GM18507 (cell line): ENCODE results near the gene TAPBPL.
A peak's percentile ranks its signal among the peaks of the same experiment; 100 is the strongest.

ENCODE experiments used
- DNase-seq: peaks from one replicate; pipeline ENCODE4 v3.0.0; 2011; ENCODE audit warnings: low read depth; ENCODE audit not compliant: insufficient read length; ENCODE audit errors: extremely low spot score
- FAIRE-seq: peaks from 2 replicates; lab custom pipeline; 2011; peaks lifted over from hg19 to GRCh38; lab: Jason Lieb, UNC

The TAPBPL gene

DNA sequence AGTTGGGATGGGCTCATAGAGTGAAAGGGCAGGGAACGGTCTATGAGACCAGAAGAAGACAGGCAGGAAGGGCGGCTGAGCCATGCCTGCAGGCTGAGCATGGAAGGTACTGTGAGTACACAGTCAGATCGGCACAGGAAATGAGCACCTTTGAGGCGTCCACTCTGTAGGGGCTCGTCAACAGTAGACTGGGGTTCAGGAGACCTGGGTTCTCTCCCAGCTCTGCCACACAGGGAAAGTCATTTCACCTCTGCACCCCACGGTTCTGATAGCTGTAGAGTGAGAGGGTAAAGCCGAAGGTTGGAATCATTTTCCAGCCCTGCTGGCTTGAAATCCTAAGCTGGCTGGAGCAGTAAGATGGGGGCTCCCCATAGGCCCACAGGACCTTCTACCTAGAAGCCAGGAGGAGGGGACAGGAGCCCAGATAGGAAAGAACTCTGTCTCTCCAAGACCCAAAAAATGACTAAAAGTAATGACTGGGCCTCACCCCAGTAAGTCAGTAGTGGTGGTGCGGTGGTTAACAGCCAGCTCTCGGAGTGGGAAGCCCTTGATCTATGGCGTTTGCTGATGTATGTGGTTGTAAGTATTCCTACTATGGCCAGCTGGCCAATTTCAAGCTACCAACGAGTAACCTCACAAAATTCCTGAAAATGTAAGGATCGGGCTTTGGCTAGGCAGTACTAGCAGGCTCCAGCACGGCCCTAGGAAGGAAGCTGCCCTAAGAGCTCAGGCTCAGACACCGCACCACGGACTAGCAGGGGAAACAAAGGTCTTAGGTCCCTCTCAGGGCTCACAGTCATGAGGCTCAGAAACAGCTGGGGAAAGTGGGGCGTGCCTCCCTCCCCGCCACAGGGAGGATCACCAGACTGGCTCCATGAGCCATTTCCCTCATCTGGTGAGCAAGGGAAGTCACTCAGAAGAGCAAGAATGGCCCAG, 17.4 kb upstream of the TAPBPL start:
- DNase-seq (no peak), FAIRE-seq (no peak)

DNA sequence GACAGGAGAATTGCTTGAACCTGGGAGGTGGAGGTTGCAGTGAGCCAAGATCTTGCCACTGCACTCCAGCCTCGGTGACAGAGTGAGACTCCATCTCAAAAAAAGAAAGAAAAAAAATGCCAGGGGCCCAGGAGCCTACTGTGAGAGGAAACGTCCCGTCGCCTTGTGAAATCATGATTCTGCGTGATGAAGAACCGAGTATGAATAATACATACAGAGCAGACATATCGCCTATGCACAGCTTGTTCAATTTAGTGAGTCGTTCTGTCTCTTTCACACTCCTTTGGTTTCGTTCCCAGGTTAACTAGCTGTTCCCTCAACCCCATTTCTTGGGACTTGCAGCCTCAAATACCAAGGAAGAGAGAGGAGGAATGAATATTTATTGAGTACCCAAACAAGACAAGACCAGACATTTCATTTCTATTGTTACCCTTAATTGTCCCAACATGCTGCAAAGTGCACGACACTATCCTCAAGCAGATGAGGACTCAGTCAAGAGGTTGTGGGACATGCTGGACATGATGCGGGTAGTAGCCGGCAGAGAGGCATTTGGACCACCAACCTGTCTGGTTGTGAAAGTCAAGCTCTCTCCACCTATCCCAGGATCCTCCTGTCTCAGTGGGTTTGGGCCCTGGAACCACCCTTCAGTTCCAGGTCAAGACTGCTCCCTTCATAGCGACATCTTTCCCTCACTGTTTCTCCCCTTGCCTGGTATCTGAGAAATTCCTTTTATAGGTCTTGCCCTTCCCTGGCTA, 15.7 kb upstream of the TAPBPL start:
- DNase-seq, result no peak
- no peak for FAIRE-seq

DNA sequence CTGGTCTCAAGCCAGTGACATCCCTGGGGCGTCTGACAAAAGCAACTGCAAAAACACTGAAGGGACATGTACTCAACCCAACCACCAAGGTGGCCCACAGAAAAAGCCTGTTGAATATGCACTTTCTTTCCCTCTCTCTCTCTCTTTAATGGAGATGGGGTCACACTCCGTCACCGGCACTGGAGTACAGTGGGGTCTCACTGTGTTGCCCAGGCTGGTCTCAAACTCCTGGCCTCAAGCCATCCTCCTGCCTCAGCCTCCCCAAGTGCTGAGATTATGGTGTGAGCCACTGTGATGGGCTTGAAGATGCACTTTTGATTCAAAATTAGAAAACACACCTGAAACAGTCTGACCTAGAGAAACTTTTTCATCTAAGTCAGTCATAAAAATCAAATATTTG, 14.3 kb upstream of the TAPBPL start:
- FAIRE-seq (no peak), DNase-seq (no peak)

DNA sequence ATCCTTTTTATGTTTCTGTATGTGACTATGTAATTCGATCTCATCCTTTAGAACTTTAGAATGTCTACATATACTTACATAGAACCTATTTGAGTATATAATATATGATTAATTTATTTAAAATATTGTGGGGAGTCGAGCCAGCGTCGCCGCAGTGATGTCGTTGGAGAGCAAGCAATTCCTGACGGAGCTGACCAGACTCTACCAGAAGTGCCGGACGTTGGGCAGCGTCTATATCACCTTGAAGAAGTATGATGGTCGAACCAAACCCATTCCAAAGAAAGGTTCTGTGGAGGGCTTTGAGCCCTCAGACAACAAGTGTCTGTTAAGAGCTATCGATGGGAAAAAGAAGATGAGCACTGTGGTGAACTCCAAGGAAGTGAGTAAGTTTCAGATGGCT, 13.5 kb upstream of the TAPBPL start:
- no peak for FAIRE-seq
- DNase-seq, result no peak

GRCh38 chr12:6440391-6440790, 11.5 kb upstream of the TAPBPL start:
- DNase-seq, result no peak
- no peak for FAIRE-seq

DNA sequence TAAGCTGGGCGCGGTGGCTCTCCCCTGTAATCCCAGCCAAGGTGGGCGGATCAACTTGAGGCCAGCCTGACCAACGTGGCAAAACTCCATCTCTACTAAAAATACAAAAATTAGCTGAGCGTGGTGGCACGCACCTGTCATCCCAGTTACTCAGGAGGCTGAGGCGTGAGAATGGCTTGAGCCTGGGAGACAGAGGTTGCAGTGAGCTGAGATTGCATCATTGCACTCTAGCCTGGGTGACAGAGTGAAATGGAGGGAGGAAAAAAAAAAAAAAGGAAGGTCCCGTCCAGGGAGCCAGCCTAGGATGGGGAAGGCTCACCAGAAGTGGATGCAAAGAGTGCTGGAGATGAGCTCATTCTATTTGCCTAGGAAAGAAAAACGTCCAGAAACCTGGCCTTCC, 9.0 kb upstream of the TAPBPL start:
- FAIRE-seq (no peak), DNase-seq (no peak)

DNA sequence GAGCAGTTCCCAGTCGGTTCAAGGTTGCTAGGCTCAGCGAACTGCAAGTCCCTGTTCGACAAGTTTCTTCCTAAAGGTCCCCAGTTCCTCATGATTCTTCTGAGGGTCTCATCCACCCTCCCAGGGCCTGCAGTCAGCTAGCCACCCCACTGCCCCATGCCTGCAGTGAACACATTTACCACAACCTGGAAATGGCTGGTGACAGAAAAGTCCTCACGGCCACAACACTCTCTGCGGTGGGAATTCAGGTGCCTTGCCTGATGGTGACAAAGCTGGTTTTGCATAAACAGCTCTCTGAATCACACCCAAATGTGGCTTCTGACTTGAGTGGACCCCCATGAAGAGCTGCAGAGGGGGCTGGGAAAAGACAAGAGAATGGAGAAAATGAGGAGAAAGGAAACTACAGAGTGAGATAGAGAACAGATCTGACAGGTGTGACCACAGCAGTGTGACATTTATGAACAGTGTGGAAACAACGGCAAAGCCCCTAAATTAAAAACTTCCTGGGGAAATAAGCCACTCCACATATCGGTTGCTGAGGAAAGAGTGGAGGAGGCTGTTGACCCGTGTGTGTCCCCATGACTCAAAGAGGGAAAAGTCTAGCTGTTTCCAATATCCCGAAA, 8.4 kb upstream of the TAPBPL start:
- no peak for DNase-seq
- FAIRE-seq, result peak; percentile 91

DNA sequence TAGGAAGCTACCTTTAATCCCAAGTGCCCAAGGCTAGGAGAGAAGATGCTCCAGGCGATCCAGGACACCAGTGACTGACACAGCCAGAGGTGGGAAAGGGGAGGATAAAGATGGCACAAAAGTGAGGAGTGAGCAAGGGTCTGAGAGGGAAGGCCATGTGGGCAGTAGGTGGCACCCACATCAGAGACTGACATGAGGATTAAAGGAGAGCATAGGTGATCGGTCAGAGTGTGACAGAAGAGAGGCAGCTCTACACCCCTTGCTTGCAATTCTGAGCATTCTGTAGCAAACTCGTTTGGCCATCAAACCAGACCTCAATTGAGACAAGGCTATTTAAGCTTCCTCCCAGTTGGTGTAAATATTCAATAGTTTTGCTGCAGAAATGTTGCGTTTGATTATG, 7.8 kb upstream of the TAPBPL start:
- FAIRE-seq (peak; percentile 75), DNase-seq (no peak)

DNA sequence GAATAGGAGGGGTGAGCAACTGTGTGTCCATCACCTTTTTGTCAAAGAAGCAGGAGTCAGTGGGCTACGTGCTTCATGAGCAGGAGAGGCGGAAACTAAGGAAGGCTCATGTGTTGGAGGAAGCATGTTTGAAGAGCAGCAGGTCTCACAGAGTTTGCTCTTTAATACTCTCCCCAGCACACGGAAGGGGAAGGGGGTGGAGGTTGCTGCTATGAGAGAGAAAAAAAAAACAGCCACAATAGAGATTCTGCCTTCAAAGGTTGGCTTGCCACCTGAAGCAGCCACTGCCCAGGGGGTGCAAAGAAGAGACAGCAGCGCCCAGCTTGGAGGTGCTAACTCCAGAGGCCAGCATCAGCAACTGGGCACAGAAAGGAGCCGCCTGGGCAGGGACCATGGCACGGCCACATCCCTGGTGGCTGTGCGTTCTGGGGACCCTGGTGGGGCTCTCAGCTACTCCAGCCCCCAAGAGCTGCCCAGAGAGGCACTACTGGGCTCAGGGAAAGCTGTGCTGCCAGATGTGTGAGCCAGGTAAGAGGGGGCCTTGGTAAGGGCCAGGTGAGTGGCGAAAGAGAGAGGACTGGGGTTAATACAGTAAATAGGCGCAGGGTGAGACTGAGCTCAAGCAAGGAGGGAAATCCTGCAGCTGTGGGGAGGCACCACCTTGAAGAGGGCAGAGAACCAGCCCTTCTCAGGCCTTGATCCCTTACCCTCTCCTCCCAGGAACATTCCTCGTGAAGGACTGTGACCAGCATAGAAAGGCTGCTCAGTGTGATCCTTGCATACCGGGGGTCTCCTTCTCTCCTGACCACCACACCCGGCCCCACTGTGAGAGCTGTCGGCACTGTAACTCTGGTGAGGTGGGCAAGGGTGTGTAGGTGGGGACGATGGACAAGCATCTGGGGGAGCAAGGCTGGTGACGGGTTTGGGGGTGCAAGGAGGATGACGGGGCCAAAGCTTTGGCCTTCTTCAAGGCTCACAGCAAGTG, 6.8 kb upstream of the TAPBPL start, which contains the start of gene CD27:
Gene CD27, plus strand, starts transcription at position 252 of the 985 bp plus-strand sequence. Its CDS starts 141 bp downstream, at position 393.
- FAIRE-seq (peak; percentile 83), DNase-seq (no peak)

- FAIRE-seq, result no peak
Observed at GRCh38 chr12:6450091-6450868, 1.6 kb upstream of the TAPBPL start.

DNA sequence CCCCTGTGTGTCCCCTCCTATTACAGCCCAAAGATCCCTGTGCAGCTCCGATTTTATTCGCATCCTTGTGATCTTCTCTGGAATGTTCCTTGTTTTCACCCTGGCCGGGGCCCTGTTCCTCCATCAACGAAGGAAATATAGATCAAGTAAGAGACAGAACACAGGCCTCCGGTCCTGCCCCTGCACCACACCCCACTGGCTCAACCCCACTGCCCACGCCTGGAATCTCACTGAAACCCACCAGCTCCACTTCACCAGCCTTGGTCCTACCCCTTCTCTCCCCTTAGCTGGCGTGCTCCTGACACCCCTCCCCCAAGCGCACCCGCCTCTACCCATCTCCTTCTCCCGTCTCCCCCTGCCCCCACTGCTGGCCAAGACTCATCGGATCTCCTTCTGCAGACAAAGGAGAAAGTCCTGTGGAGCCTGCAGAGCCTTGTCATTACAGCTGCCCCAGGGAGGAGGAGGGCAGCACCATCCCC, 934 bp upstream of the TAPBPL start:
- FAIRE-seq, result no peak

More at GRCh38 chr12:6450091-6450868, 1.6 kb upstream of the TAPBPL start:
- no peak for DNase-seq

DNA sequence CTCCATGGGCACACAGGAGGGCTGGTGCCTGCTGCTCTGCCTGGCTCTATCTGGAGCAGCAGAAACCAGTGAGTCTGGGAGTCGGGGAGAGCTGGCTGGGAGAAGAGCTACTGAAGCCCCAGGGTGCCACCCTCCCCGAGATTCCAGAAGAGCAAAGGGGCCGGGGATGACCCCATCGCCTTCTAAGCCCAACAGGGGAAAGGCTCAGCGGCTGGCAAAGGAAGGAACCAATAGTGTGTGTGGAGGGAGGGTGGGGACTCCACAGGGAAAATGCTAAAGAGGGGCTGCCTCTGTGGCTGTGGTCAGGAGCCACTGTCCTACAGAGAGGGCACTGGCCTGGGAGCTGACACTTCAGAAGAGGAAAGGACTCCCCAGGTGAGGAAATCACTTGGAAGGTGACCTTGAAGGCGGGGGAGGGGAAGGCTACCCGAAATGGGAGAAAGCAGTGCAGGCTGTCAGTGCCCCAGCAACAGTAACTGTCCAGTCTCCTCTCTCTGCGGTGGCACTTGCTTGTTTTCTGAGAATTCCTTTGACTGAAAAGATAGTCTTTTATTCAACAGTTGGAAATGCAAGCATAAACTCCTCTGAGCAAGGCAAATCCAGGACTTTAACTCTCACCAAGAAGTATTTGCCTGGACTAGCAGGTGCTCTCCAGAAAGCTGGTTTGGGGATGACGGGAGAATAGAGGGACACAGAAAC, 552 bp downstream of the TAPBPL start:
- FAIRE-seq, result peak; percentile 76
- no peak for DNase-seq

More for the DNA sequence above, 934 bp upstream of the TAPBPL start:
- DNase-seq, result no peak

- DNase-seq (no peak), FAIRE-seq (no peak)
Observed at GRCh38 chr12:6452944-6453630, 1.2 kb downstream of the TAPBPL start.

- DNase-seq, result no peak
- FAIRE-seq, result no peak
Observed at GRCh38 chr12:6457220-6457945, 5.5 kb downstream of the TAPBPL start.

DNA sequence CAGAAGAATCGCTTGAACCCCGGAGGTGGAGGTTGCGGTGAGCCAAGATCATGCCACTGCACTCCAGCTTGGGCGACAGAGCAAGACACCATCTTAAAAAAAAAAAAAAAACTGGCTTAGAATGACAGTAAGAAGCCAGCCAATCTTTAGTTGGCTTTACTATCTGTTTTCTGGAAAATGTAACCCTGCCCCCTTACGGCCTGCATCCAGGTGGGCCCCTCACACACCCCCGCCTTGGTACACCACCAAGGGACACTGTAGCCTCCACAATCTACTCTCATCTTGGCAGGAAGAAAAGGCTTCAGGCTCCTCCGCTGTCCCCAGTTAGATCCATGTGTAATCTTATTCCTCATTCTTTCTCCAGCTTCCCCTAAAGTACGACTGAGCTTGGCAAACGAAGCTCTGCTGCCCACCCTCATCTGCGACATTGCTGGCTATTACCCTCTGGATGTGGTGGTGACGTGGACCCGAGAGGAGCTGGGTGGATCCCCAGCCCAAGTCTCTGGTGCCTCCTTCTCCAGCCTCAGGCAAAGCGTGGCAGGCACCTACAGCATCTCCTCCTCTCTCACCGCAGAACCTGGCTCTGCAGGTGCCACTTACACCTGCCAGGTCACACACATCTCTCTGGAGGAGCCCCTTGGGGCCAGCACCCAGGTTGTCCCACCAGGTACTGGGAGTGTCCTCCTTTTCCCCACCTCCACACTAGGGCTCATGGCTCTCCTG, 6.6 kb downstream of the TAPBPL start:
- DNase-seq, result no peak
- no peak for FAIRE-seq

GRCh38 chr12:6459004-6459337, 7.1 kb downstream of the TAPBPL start:
- FAIRE-seq (no peak), DNase-seq (no peak)
